ENCODE results near the gene SLC25A53.
"Not testable (repeated sequence)": the region's sequence is repeated elsewhere in the genome, so short reads cannot be mapped to it uniquely, and the experiment has no call there.

The SLC25A53 gene

GRCh38 chrX:104085477-104085876 is 71.3 kb downstream of the SLC25A53 start:
- Histone ChIP-seq H3K4me3 (ENCODE audit: insufficient read depth, low read length, poor library complexity, severe bottlenecking) (no peak overlapping the region), H3K36me3 (ENCODE audit: low read length) (no peaks in the 10 kb centered on the region), H2AFZ (ENCODE audit: low read depth, low read length, severe bottlenecking) (no peak overlapping the region), H3K9ac (ENCODE audit: low read length) (no peak overlapping the region), H3F3A (ENCODE audit: insufficient read depth) (no peaks in the 10 kb centered on the region), H3K27ac (ENCODE audit: low read depth, low read length) (no peak overlapping the region), H3K4me2 (ENCODE audit: low read depth, low read length, poor library complexity, severe bottlenecking) (no peak overlapping the region), H3K9me2 (replicated peaks; ENCODE audit: insufficient read depth, low read length) (no peaks in the 10 kb centered on the region), H3K79me2 (ENCODE audit: insufficient read depth, low read length) (no peaks in the 10 kb centered on the region), H3K27me3 (ENCODE audit: low read length) (no peaks in the 10 kb centered on the region), H4K20me1 (ENCODE audit: low read depth, low read length) (no peaks in the 10 kb centered on the region), H3K9me3 (ENCODE audit: insufficient read depth, low read length) (no peaks in the 10 kb centered on the region)
- TF ChIP-seq, protein P1, sequence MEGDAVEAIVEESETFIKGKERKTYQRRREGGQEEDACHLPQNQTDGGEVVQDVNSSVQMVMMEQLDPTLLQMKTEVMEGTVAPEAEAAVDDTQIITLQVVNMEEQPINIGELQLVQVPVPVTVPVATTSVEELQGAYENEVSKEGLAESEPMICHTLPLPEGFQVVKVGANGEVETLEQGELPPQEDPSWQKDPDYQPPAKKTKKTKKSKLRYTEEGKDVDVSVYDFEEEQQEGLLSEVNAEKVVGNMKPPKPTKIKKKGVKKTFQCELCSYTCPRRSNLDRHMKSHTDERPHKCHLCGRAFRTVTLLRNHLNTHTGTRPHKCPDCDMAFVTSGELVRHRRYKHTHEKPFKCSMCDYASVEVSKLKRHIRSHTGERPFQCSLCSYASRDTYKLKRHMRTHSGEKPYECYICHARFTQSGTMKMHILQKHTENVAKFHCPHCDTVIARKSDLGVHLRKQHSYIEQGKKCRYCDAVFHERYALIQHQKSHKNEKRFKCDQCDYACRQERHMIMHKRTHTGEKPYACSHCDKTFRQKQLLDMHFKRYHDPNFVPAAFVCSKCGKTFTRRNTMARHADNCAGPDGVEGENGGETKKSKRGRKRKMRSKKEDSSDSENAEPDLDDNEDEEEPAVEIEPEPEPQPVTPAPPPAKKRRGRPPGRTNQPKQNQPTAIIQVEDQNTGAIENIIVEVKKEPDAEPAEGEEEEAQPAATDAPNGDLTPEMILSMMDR (IDR thresholded peaks at IDR 0.05; ENCODE audit: insufficient read depth, low read length, poor library complexity, severe bottlenecking) = no peak
- no peak for TF ChIP-seq EZH2phosphoT487 (conservative IDR thresholded peaks at IDR 0.05; ENCODE audit: low read length)

DNA sequence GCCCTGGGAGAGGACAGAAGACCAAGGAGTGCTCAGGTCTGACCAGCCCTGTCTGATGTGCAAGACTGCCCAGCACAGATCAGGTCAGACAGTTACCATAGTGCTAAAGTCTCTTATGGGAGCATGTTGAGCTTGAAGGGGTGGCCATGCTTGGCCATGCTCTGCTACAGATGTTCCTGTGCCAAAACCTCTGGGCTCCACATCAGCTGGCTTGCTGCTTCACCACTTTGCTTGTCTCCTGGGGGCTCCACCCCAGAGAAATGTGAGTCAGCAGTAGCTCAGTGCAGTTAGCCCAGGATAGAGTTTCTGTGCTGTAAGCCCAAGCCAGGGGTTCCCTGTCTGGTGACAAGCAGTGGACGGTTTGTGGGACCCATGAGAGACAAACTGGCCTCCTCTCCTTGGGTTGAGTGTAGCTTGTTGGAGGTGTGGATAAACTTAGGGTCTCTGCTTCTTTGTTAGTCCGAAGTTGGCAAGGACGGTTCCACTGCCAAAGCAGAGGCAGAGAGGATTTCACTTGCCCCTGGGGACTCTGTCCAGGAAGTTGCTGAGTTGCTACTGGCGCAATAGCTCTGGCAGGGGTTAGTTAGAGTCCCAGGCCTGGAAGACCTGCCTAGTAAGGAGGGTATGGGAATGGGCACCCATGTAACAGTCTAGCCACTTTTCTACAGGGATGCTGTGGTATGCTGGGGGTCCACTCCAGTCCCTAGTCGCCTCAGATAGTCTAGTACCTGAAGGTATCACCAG is 72.1 kb downstream of the SLC25A53 start:
- Histone ChIP-seq H4K20me1 (ENCODE audit: low read depth, low read length) (no peaks in the 10 kb centered on the region), H2AFZ (ENCODE audit: low read depth, low read length, severe bottlenecking) (no peak overlapping the region), H3F3A (ENCODE audit: insufficient read depth) (no peaks in the 10 kb centered on the region), H3K4me3 (ENCODE audit: insufficient read depth, low read length, poor library complexity, severe bottlenecking) (no peak overlapping the region), H3K27me3 (ENCODE audit: low read length) (no peaks in the 10 kb centered on the region), H3K79me2 (ENCODE audit: insufficient read depth, low read length) (no peaks in the 10 kb centered on the region), H3K9me2 (replicated peaks; ENCODE audit: insufficient read depth, low read length) (no peaks in the 10 kb centered on the region), H3K9me3 (ENCODE audit: insufficient read depth, low read length) (no peaks in the 10 kb centered on the region), H3K36me3 (ENCODE audit: low read length) (no peaks in the 10 kb centered on the region), H3K27ac (ENCODE audit: low read depth, low read length) (no peak overlapping the region), H3K9ac (ENCODE audit: low read length) (no peak overlapping the region), H3K4me2 (ENCODE audit: low read depth, low read length, poor library complexity, severe bottlenecking) (no peak overlapping the region)
- TF ChIP-seq, protein P1 (IDR thresholded peaks at IDR 0.05; ENCODE audit: insufficient read depth, low read length, poor library complexity, severe bottlenecking) = no peak
- no peak for TF ChIP-seq EZH2phosphoT487 (conservative IDR thresholded peaks at IDR 0.05; ENCODE audit: low read length)

- Histone ChIP-seq H4K20me1 (ENCODE audit: low read depth, low read length) (no peaks in the 10 kb centered on the region), H3K4me3 (ENCODE audit: insufficient read depth, low read length, poor library complexity, severe bottlenecking) (no peak overlapping the region), H3K9ac (ENCODE audit: low read length) (no peak overlapping the region), H2AFZ (ENCODE audit: low read depth, low read length, severe bottlenecking) (no peak overlapping the region), H3K9me2 (replicated peaks; ENCODE audit: insufficient read depth, low read length) (no peaks in the 10 kb centered on the region), H3K27me3 (ENCODE audit: low read length) (no peaks in the 10 kb centered on the region), H3K4me2 (ENCODE audit: low read depth, low read length, poor library complexity, severe bottlenecking) (no peak overlapping the region), H3F3A (ENCODE audit: insufficient read depth) (no peaks in the 10 kb centered on the region), H3K36me3 (ENCODE audit: low read length) (no peaks in the 10 kb centered on the region), H3K79me2 (ENCODE audit: insufficient read depth, low read length) (no peaks in the 10 kb centered on the region), H3K9me3 (ENCODE audit: insufficient read depth, low read length) (no peaks in the 10 kb centered on the region), H3K27ac (ENCODE audit: low read depth, low read length) (no peak overlapping the region)
- no peak for TF ChIP-seq EZH2phosphoT487 (conservative IDR thresholded peaks at IDR 0.05; ENCODE audit: low read length)
- TF ChIP-seq, protein P1 (IDR thresholded peaks at IDR 0.05; ENCODE audit: insufficient read depth, low read length, poor library complexity, severe bottlenecking) = no peak
Measured at GRCh38 chrX:104084063-104084462, 72.7 kb downstream of the SLC25A53 start.

GRCh38 chrX:104077854-104078253 is 79.0 kb downstream of the SLC25A53 start:
- H3K27ac ChIP-seq (ENCODE audit: low read depth, low read length); H2AFZ ChIP-seq (ENCODE audit: low read depth, low read length, severe bottlenecking); H3K9me2 ChIP-seq (replicated peaks; ENCODE audit: insufficient read depth, low read length); H3K4me2 ChIP-seq (ENCODE audit: low read depth, low read length, poor library complexity, severe bottlenecking); H4K20me1 ChIP-seq (ENCODE audit: low read depth, low read length); H3K36me3 ChIP-seq (ENCODE audit: low read length); H3K9me3 ChIP-seq (ENCODE audit: insufficient read depth, low read length); H3K79me2 ChIP-seq (ENCODE audit: insufficient read depth, low read length); H3K4me3 ChIP-seq (ENCODE audit: insufficient read depth, low read length, poor library complexity, severe bottlenecking); H3K9ac ChIP-seq (ENCODE audit: low read length); H3F3A ChIP-seq (ENCODE audit: insufficient read depth); H3K27me3 ChIP-seq (ENCODE audit: low read length): not testable (repeated sequence)

DNA sequence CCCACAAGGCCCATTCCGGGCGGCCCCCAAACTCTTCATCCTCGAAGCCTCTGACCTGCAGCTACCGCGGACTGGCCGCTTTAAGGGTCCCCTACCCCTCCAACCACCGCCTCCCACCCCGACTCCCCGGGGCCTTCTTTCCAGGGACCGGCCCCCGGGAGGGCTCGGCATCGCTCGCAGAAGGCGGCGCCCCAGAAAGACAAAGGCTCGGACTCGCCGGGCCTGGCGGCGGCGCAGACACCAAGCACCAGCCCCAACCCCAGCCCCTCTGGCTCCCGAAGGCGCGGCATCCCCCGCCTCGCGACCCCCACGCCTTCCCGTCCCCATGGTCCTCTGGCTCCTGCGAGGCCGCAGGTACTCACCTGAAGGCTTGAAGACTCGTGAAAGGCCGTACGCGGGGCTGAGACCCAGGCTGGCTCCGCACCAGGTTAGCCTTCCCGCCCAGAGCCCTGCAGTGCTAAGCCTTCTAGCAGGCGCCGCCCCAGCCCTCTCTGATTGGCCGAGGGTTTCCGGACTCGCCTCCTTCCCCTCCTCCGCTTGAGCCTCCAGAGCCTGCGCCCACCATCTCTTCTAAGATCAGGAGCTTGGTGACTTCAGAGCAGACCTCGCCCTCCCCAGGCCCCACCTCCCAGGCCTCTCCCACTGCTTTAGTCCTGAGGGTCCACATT is 80.9 kb downstream of the SLC25A53 start, which contains the start of gene TMSB15C:
TMSB15C (minus strand) TSS at position 459 of the 668 bp plus-strand sequence.
- H4K20me1 ChIP-seq (ENCODE audit: low read depth, low read length); H3K27me3 ChIP-seq (ENCODE audit: low read length); H3F3A ChIP-seq (ENCODE audit: insufficient read depth); H3K27ac ChIP-seq (ENCODE audit: low read depth, low read length); H2AFZ ChIP-seq (ENCODE audit: low read depth, low read length, severe bottlenecking); H3K9ac ChIP-seq (ENCODE audit: low read length); H3K79me2 ChIP-seq (ENCODE audit: insufficient read depth, low read length); H3K4me3 ChIP-seq (ENCODE audit: insufficient read depth, low read length, poor library complexity, severe bottlenecking); H3K4me2 ChIP-seq (ENCODE audit: low read depth, low read length, poor library complexity, severe bottlenecking); H3K9me3 ChIP-seq (ENCODE audit: insufficient read depth, low read length); H3K36me3 ChIP-seq (ENCODE audit: low read length); H3K9me2 ChIP-seq (replicated peaks; ENCODE audit: insufficient read depth, low read length): not testable (repeated sequence)
